Breast epithelium (tissue), 3 donors: Measurements from ENCODE around the gene EFR3B.

ENCODE experiments used
- POLR2A ChIP-seq: fragments of 450-650 bp; IDR thresholded peaks from one replicate; pipeline ENCODE4 v1.6.1; 2016; ENCODE audit warnings: antibody characterized with exemption, mild to moderate bottlenecking, moderate library complexity
- POLR2AphosphoS5 ChIP-seq, 3 donors: sonication (generic); formaldehyde crosslinking; IDR thresholded peaks; one replicate each; pipeline ENCODE4 v1.6.1; 2017; ENCODE audit warnings: antibody characterized with exemption in 3 of 3

DNA sequence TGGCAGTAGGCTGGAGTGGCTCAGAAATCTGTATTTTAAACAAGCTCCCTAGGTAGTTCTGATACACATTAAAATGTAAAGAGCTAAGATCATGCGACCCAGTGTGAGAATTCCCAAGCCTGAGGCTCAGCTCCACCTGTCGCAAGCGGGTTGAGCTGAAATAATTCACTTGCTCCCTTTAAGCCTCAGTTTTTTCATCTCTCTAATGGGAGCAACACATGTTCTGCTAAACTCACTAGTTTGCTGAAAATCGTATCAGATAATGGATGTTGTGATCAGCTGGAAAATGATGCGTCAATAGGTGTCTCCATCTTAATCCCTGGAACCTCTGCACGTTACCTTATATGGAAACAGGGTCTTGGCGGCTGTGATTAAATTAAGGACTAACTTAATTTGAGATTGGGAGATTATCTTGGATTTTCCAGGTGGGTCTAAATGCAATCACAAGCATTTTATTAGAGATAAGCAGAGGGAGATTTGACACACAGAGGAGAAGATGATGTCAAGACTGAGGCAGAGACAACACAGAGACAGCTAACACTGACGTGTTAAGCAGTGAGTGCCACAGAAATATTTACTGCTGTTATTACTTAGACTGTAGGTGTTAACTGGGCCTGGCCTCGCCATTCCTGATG is 73.5 kb downstream of the EFR3B start:
- no peak for TF ChIP-seq POLR2AphosphoS5 (IDR thresholded peaks at IDR 0.05)
- no peak for TF ChIP-seq POLR2A
